GM12878 (cell line): ENCODE results near the gene ITGA2. TPM values are rescaled to one million over a fixed set of nuclear protein-coding genes. Genes with fewer than 3 reads are reported as not detected.

Experiments
- ATAC-seq: fragments of 200-7000 bp; cut with Tn5 transposase; 3 replicates; pipeline ENCODE4 v1.9.1; 2020; ENCODE audit warnings: mild to moderate bottlenecking, moderate library complexity
- BruUV-seq: library from RNA; stranded (reverse); fragments of 400-500 nt; replicated peaks from 2 replicates; lab custom pipeline; 2021; lab: Mats Ljungman, UMichigan
- CTCF ChIA-PET: fragments of 300-600 bp; sonication (Branson Sonifier 250); formaldehyde crosslinking; extraction: SDS; loops from one replicate; lab custom pipeline; 2021; ENCODE audit warnings: inconsistent platforms; lab: Yijun Ruan, JAX
- POLR2A ChIA-PET: fragments of 350-600 bp; formaldehyde crosslinking; extraction: SDS; loops from one replicate; lab custom pipeline; 2021; ENCODE audit warnings: inconsistent platforms; lab: Charles Lee
- RAD21 ChIA-PET: fragments of 300-600 bp; sonication (Branson Sonifier 250); formaldehyde crosslinking; loops from one replicate; lab custom pipeline; 2023; ENCODE audit warnings: antibody characterized with exemption; ENCODE audit not compliant: unreplicated experiment; lab: Charles Lee
- SMC1A ChIA-PET: fragments of 300-600 bp; sonication (Branson Sonifier 250); formaldehyde crosslinking; loops from one replicate; lab custom pipeline; 2023; ENCODE audit not compliant: unreplicated experiment, uncharacterized antibody; lab: Charles Lee
- DNase-seq: peaks from one replicate; pipeline ENCODE4 v3.0.0-alpha.2; 2011; ENCODE audit warnings: low read depth, low spot score
- FAIRE-seq: peaks from 3 replicates; lab custom pipeline; 2011; peaks lifted over from hg19 to GRCh38; lab: Jason Lieb, UNC
- H2AFZ ChIP-seq: 2 replicates; pipeline ENCODE4 v1.6.0; 2011; ENCODE audit warnings: low read depth, low read length, control low read depth; ENCODE audit not compliant: control insufficient read depth
- H3K27ac ChIP-seq: 2 replicates; pipeline ENCODE4 v1.5.1; 2011; ENCODE audit warnings: control low read depth; ENCODE audit not compliant: control insufficient read depth, insufficient read depth
- H3K27me3 ChIP-seq, 2 experiments: replicated peaks in 1 of 2; 2 replicates each; pipeline versions ENCODE4 v1.6.0 to v1.6.1; 2011; ENCODE audit warnings: low read length in 1 of 2; ENCODE audit not compliant: control insufficient read depth in 2 of 2, insufficient read depth in 2 of 2
- H3K36me3 ChIP-seq, 2 experiments: 2 replicates each; pipeline ENCODE4 v1.5.1; 2011; ENCODE audit warnings: low read length in 1 of 2; ENCODE audit not compliant: control insufficient read depth in 2 of 2, insufficient read depth in 2 of 2
- H3K4me1 ChIP-seq: 2 replicates; pipeline ENCODE4 v1.6.1; 2011; ENCODE audit warnings: mild to moderate bottlenecking, low read length, moderate library complexity, mixed read lengths; ENCODE audit not compliant: control insufficient read depth, insufficient read depth
- H3K4me2 ChIP-seq: 2 replicates; pipeline ENCODE4 v1.6.0; 2011; ENCODE audit warnings: control low read depth; ENCODE audit not compliant: control insufficient read depth, insufficient read depth
- H3K4me3 ChIP-seq: fragments of 200-600 bp; sonication (generic); 2 replicates; pipeline ENCODE4 v1.5.1; 2016
- H3K79me2 ChIP-seq: 2 replicates; pipeline ENCODE4 v1.6.0; 2011; ENCODE audit warnings: low read length; ENCODE audit not compliant: control insufficient read depth, insufficient read depth
- H3K9ac ChIP-seq: 2 replicates; pipeline ENCODE4 v1.8.0; 2011; ENCODE audit warnings: low read length, control low read depth, mixed read lengths; ENCODE audit not compliant: control insufficient read depth, insufficient read depth
- H3K9me3 ChIP-seq: replicated peaks from 3 replicates; pipeline ENCODE4 v1.5.1; 2011; ENCODE audit warnings: mild to moderate bottlenecking, low read length; ENCODE audit not compliant: control insufficient read depth, insufficient read depth
- H4K20me1 ChIP-seq: 2 replicates; pipeline ENCODE4 v1.6.0; 2011; ENCODE audit not compliant: control insufficient read depth, insufficient read depth
- ATF7 ChIP-seq: fragments of 450-650 bp; IDR thresholded peaks from 2 replicates; pipeline ENCODE4 v1.6.1; 2016; ENCODE audit warnings: low read depth, mild to moderate bottlenecking
- CHD1 ChIP-seq: IDR thresholded peaks from 2 replicates; pipeline ENCODE4 v1.6.1; 2012; ENCODE audit warnings: low read depth, low read length, improper control_type of control experiment
- CHD2 ChIP-seq: IDR thresholded peaks from 2 replicates; pipeline ENCODE4 v1.6.1; 2011; ENCODE audit warnings: low read depth, low read length, improper control_type of control experiment, borderline replicate concordance
- HDAC6 ChIP-seq: fragments of 200-600 bp; sonication (generic); IDR thresholded peaks from one replicate; pipeline ENCODE4 v1.8.0; 2017; ENCODE audit warnings: antibody characterized with exemption; ENCODE audit not compliant: unreplicated experiment
- MEF2B ChIP-seq: fragments of 450-650 bp; IDR thresholded peaks from 2 replicates; pipeline ENCODE4 v1.6.1; 2018; ENCODE audit warnings: mild to moderate bottlenecking, moderate library complexity; ENCODE audit not compliant: partially characterized antibody, poor library complexity, severe bottlenecking
- MXI1 ChIP-seq: fragments of 150-350 bp; IDR thresholded peaks from 2 replicates; pipeline ENCODE4 v1.6.1; 2011; ENCODE audit warnings: low read depth, mild to moderate bottlenecking, inconsistent platforms, low read length, improper control_type of control experiment
- USF1 ChIP-seq: IDR thresholded peaks from 2 replicates; pipeline ENCODE4 v1.6.1; 2011; ENCODE audit warnings: borderline replicate concordance, low read depth, mild to moderate bottlenecking, moderate library complexity, mixed read lengths, low read length; ENCODE audit not compliant: insufficient read depth; ENCODE audit errors: extremely low read length
- YBX1 ChIP-seq: fragments of 450-650 bp; IDR thresholded peaks from 2 replicates; pipeline ENCODE4 v1.6.1; 2016; ENCODE audit warnings: antibody characterized with exemption
- WGBS: methylation state at CpG from one replicate; pipeline ENCODE4 v1.1.6; 2016; ENCODE audit warnings: low lambda C conversion rate; ENCODE audit not compliant: insufficient replicate concordance, insufficient coverage; ENCODE audit errors: missing lambda C conversion rate; 5-methylcytosine and 5-hydroxymethylcytosine counted together
- in situ Hi-C: fragments of 300-500 bp; cut with MboI; formaldehyde crosslinking; loops from 9 replicates; pipeline ENCODE4 v1.14.3; 2018; ENCODE audit warnings: mixed read lengths
- intact Hi-C: fragments of 100-400 bp; cut with micrococcal nuclease; formaldehyde crosslinking; loops from one replicate; pipeline ENCODE4 v1.14.2; 2022; ENCODE audit not compliant: unreplicated experiment
- polyA plus RNA-seq, 11 experiments: library from polyadenylated mRNA; depleted of rRNA in 4 of 11; unstranded in 6 of 11; stranded (reverse) in 5 of 11; fragments of >200 nt; fragmentation: Nextera tagmentation in 4 of 11; fragmentation: Illumina TruSeq in 1 of 11; extraction: Ambion mirVana in 4 of 11; extraction: Trizol in 1 of 11; gene quantifications; 1 replicate in 1 of 11; 2 replicates in 10 of 11; pipeline versions ENCODE4 v1.2.1 to v1.2.3, GENCODE V29; 2011 to 2016; ENCODE audit warnings: inconsistent platforms in 2 of 11, missing spikeins in 2 of 11, low read depth in 1 of 11
- total RNA-seq, 4 experiments: library from RNA; depleted of rRNA in 3 of 4; stranded (reverse); fragments of >200 nt in 3 of 4; fragmentation: Illumina TruSeq in 1 of 4; extraction: Trizol in 1 of 4; gene quantifications; 2 replicates each; pipeline versions ENCODE4 v1.2.1 to v1.2.3, GENCODE V29; 2013 to 2021
- TF ChIP-seq, protein P1 (sequence below): IDR thresholded peaks from 2 replicates; pipeline ENCODE4 v1.6.1; 2011; ENCODE audit warnings: borderline replicate concordance, low read depth, mild to moderate bottlenecking, moderate library complexity, low read length; ENCODE audit not compliant: insufficient read depth, poor library complexity, severe bottlenecking

The ITGA2 gene
- total and polyA plus RNA-seq, 10 of the 15 experiments (the other 5 are each of a cell fraction or from before 2014, with no cell fraction given) = under 0.01 to 0.13 (median 0.03) TPM; not detected in 6

DNA sequence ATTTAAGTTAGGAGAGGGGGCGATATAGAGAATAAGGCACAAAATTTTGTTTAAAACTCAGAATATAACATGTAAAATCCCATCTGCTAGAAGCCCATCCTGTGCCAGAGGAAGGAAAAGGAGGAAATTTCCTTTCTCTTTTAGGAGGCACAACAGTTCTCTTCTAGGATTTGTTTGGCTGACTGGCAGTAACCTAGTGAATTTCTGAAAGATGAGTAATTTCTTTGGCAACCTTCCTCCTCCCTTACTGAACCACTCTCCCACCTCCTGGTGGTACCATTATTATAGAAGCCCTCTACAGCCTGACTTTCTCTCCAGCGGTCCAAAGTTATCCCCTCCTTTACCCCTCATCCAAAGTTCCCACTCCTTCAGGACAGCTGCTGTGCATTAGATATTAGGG, 102.1 kb downstream of the ITGA2 start:
- TF ChIP-seq ATF7 = no peak
- TF ChIP-seq, all 136 proteins: peak for 0
- in situ Hi-C loops (loop anchor here (10.0 kb wide), 1 partner anchor 296 kb away; no protein-coding TSS in a partner anchor), intact Hi-C loops (no loop called here)
- POLR2A ChIA-PET = no interaction called here
- ATAC-seq (no peak), FAIRE-seq (no peak), DNase-seq (no peak)
- H3K79me2 ChIP-seq = no peaks in the 10 kb centered on the region
- no peaks in the 10 kb centered on the region for H3K27me3 ChIP-seq
- peaks cover 11% of the 10 kb centered on the region for H3K4me1 ChIP-seq
- H2AFZ ChIP-seq = no peak overlapping the region
- CTCF ChIA-PET = interaction anchor here (1.2 to 7.7 kb wide), 3 partner anchors 14 to 146 kb away, joined by 3 to 66 read pairs (median 5); no protein-coding TSS in a partner anchor
- no peaks in the 10 kb centered on the region for H3K36me3 ChIP-seq
- H4K20me1 ChIP-seq = no peaks in the 10 kb centered on the region
- no peak overlapping the region for H3K4me3 ChIP-seq
- RAD21 ChIA-PET = no interaction called here
- SMC1A ChIA-PET = interaction anchor here (1.3 to 3.3 kb wide), 2 partner anchors 13 to 142 kb away, joined by 6 to 12 read pairs; no protein-coding TSS in a partner anchor
- no TSS peak for BruUV-seq
- no peak overlapping the region for H3K4me2 ChIP-seq
- H3K27ac ChIP-seq = no peak overlapping the region
- WGBS = 100% methylated on average over 2 of the region's 2 CpGs
- no peaks in the 10 kb centered on the region for H3K9me3 ChIP-seq
- H3K9ac ChIP-seq = no peak overlapping the region

- Histone ChIP-seq H3K36me3 (no peaks in the 10 kb centered on the region; a peak in 1 of 4 replicates), H4K20me1 (no peaks in the 10 kb centered on the region), H2AFZ (no peak overlapping the region), H3K4me1 (peaks cover 11% of the 10 kb centered on the region), H3K9me3 (no peaks in the 10 kb centered on the region), H3K79me2 (no peaks in the 10 kb centered on the region), H3K4me3 (no peak overlapping the region), H3K27me3 (no peaks in the 10 kb centered on the region), H3K9ac (no peak overlapping the region), H3K4me2 (no peak overlapping the region), H3K27ac (no peak overlapping the region)
- no peak for TF ChIP-seq USF1
- TF ChIP-seq CHD2 = no peak
- no peak for TF ChIP-seq MXI1
- TF ChIP-seq HDAC6 = no peak
- TF ChIP-seq MEF2B = no peak
- no peak for TF ChIP-seq YBX1
- no peak for TF ChIP-seq CHD1
- TF ChIP-seq, protein P1, sequence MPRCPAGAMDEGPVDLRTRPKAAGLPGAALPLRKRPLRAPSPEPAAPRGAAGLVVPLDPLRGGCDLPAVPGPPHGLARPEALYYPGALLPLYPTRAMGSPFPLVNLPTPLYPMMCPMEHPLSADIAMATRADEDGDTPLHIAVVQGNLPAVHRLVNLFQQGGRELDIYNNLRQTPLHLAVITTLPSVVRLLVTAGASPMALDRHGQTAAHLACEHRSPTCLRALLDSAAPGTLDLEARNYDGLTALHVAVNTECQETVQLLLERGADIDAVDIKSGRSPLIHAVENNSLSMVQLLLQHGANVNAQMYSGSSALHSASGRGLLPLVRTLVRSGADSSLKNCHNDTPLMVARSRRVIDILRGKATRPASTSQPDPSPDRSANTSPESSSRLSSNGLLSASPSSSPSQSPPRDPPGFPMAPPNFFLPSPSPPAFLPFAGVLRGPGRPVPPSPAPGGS = no peak
- intact Hi-C loops (no loop called here), in situ Hi-C loops (loop anchor here (10.0 kb wide), 1 partner anchor 297 kb away; no protein-coding TSS in a partner anchor)
- CTCF ChIA-PET = interaction anchor here (1.2 to 7.7 kb wide), 4 partner anchors 13 to 147 kb away, joined by 3 to 66 read pairs (median 4); no protein-coding TSS in a partner anchor
- RAD21 ChIA-PET = interaction anchor here (0.9 to 2.8 kb wide), 2 partner anchors 16 to 144 kb away, joined by 3 to 14 read pairs; no protein-coding TSS in a partner anchor
- WGBS = 86% methylated on average over 2 of the region's 2 CpGs
- POLR2A ChIA-PET = no interaction called here
- no TSS peak for BruUV-seq
- FAIRE-seq (no peak), DNase-seq (no peak), ATAC-seq (no peak)
- SMC1A ChIA-PET = interaction anchor here (0.8 to 3.3 kb wide), 5 partner anchors 12 to 143 kb away, joined by 3 to 19 read pairs (median 6); partner anchors contain the start of gene MOCS2
Observed at GRCh38 chr5:53092242-53092641, 103.1 kb downstream of the ITGA2 start.
